Mesothelial cell of epicardium (in vitro differentiated cells): ENCODE data around the gene BTK. TPM values are rescaled to one million over a fixed set of nuclear protein-coding genes. Genes with fewer than 3 reads are reported as not detected.

ENCODE experiments used
- DNase-seq, 2 experiments: peaks; one replicate each; pipeline ENCODE4 v3.0.0; 2021; ENCODE audit warnings: low spot score in 2 of 2; ENCODE audit not compliant: unreplicated experiment in 2 of 2
- H3K27ac Mint-ChIP-seq: 2 replicates; pipeline ENCODE4 v1.8.0; 2021; ENCODE audit warnings: mixed read lengths
- H3K27me3 Mint-ChIP-seq: 2 replicates; pipeline ENCODE4 v1.8.0; 2021; ENCODE audit warnings: low read depth, mixed read lengths
- H3K36me3 Mint-ChIP-seq: 2 replicates; pipeline ENCODE4 v1.8.0; 2021; ENCODE audit warnings: mixed read lengths
- H3K4me1 Mint-ChIP-seq: 2 replicates; pipeline ENCODE4 v1.8.0; 2021; ENCODE audit warnings: mixed read lengths
- H3K4me3 Mint-ChIP-seq: 2 replicates; pipeline ENCODE4 v1.8.0; 2021; ENCODE audit warnings: mild to moderate bottlenecking, moderate library complexity, mixed read lengths
- H3K9me3 Mint-ChIP-seq: 2 replicates; pipeline ENCODE4 v1.8.0; 2021; ENCODE audit warnings: mixed read lengths
- CTCF ChIP-seq: fragments of 200-600 bp; sonication (generic); IDR thresholded peaks from one replicate; pipeline ENCODE4 v1.5.0; 2021; ENCODE audit warnings: antibody characterized with exemption; ENCODE audit not compliant: unreplicated experiment
- total RNA-seq: library from RNA; stranded (reverse); gene quantifications from 3 replicates; pipeline ENCODE4 v1.2.1, GENCODE V29; 2021

Gene BTK
- total RNA-seq, 1 donor from 2014 or later: 0.20 TPM

- no peaks in the 10 kb centered on the region for H3K4me1 Mint-ChIP-seq
- peaks cover 3% of the 10 kb centered on the region for H3K27me3 Mint-ChIP-seq
- DNase-seq: no peak
- peaks cover 17% of the 10 kb centered on the region for H3K9me3 Mint-ChIP-seq
- H3K36me3 Mint-ChIP-seq: no peaks in the 10 kb centered on the region
- H3K27ac Mint-ChIP-seq: no peak overlapping the region
- no peak for TF ChIP-seq CTCF
- H3K4me3 Mint-ChIP-seq: no peak overlapping the region
Observed at GRCh38 chrX:101368800-101369199, 17.2 kb downstream of the BTK start.

- Mint-ChIP-seq H3K9me3 (peaks cover 12% of the 10 kb centered on the region), H3K4me1 (no peaks in the 10 kb centered on the region), H3K36me3 (no peaks in the 10 kb centered on the region), H3K4me3 (no peak overlapping the region), H3K27ac (no peak overlapping the region), H3K27me3 (peaks cover 3% of the 10 kb centered on the region)
- no peak for TF ChIP-seq CTCF
- DNase-seq: no peak
Observed at GRCh38 chrX:101365301-101365795, 20.6 kb downstream of the BTK start.

GRCh38 chrX:101362757-101363156 is 23.2 kb downstream of the BTK start:
- DNase-seq: no peak
- H3K4me1 Mint-ChIP-seq: no peaks in the 10 kb centered on the region
- H3K4me3 Mint-ChIP-seq: no peak overlapping the region
- no peak for TF ChIP-seq CTCF
- H3K9me3 Mint-ChIP-seq: peaks cover 4% of the 10 kb centered on the region
- no peak overlapping the region for H3K27ac Mint-ChIP-seq
- H3K36me3 Mint-ChIP-seq: no peaks in the 10 kb centered on the region
- no peaks in the 10 kb centered on the region for H3K27me3 Mint-ChIP-seq

GRCh38 chrX:101362116-101362515 is 23.9 kb downstream of the BTK start:
- Mint-ChIP-seq H3K27me3 (no peaks in the 10 kb centered on the region), H3K4me1 (no peaks in the 10 kb centered on the region), H3K36me3 (no peaks in the 10 kb centered on the region), H3K27ac (no peak overlapping the region), H3K4me3 (no peak overlapping the region), H3K9me3 (peaks cover 5% of the 10 kb centered on the region)
- no peak for DNase-seq
- TF ChIP-seq CTCF: no peak

GRCh38 chrX:101360390-101360789 is 25.6 kb downstream of the BTK start:
- H3K9me3 Mint-ChIP-seq: peaks cover 16% of the 10 kb centered on the region
- no peaks in the 10 kb centered on the region for H3K4me1 Mint-ChIP-seq
- DNase-seq: no peak
- TF ChIP-seq CTCF: no peak
- no peaks in the 10 kb centered on the region for H3K36me3 Mint-ChIP-seq
- no peaks in the 10 kb centered on the region for H3K27me3 Mint-ChIP-seq
- H3K4me3 Mint-ChIP-seq: no peak overlapping the region
- no peak overlapping the region for H3K27ac Mint-ChIP-seq

GRCh38 chrX:101359966-101360365 is 26.0 kb downstream of the BTK start:
- H3K9me3 Mint-ChIP-seq: peaks cover 19% of the 10 kb centered on the region

More at GRCh38 chrX:101359966-101360365, 26.0 kb downstream of the BTK start:
- Mint-ChIP-seq H3K4me1 (no peaks in the 10 kb centered on the region), H3K27ac (no peak overlapping the region), H3K27me3 (no peaks in the 10 kb centered on the region), H3K36me3 (no peaks in the 10 kb centered on the region), H3K4me3 (no peak overlapping the region)
- DNase-seq: no peak
- TF ChIP-seq CTCF: no peak
